Uterus (tissue), 2 donors: ENCODE data around the gene HOXA10.

Source experiments
- CTCF ChIP-seq, 4 experiments: fragments of 200-600 bp in 2 of 4; fragments of 450-650 bp in 2 of 4; sonication (generic) in 2 of 4; IDR thresholded peaks; one replicate each; pipeline ENCODE4 v1.5.1; 2016 to 2019; ENCODE audit warnings: antibody characterized with exemption in 4 of 4, mild to moderate bottlenecking in 2 of 4, moderate library complexity in 1 of 4
- POLR2A ChIP-seq, 2 donors: fragments of 450-650 bp; IDR thresholded peaks; one replicate each; pipeline ENCODE4 v1.6.1; 2016; ENCODE audit warnings: antibody characterized with exemption in 2 of 2, mild to moderate bottlenecking in 1 of 2, moderate library complexity in 1 of 2

- TF ChIP-seq CTCF (IDR thresholded peaks at IDR 0.05) = no peak
- no peak for TF ChIP-seq POLR2A (IDR thresholded peaks at IDR 0.05)
These were observed 18.2 kb downstream of the HOXA10 start for GRCh38 chr7:27155816-27156507.
